SKM-1 (cell line): ENCODE results near the gene CST9.
"Not testable (repeated sequence)": the region's sequence is repeated elsewhere in the genome, so short reads cannot be mapped to it uniquely, and the experiment has no call there.

Experiments used
- DNase-seq: peaks from one replicate; lab custom pipeline; 2025; ENCODE audit not compliant: unreplicated experiment; lab: John Stamatoyannopoulos, UW

CST9 gene

DNA sequence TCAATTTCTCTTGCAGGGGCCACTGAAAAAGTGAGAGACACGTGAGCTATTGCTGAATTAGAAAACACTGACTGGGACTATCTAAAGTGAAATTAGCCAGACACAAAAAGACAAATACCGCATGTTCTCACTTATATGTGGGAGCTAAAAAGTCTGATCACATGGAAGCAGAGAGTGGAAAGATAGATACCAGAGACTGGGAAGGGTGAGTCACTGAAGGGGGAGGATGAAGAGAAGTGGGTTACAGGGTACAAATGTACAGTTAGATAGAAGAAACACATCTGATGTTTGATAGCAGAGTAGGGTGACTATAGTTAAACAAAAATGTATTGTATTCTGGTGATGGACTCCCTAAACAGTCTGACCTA, 18.6 kb upstream of the CST9 start:
- no peak for DNase-seq

DNA sequence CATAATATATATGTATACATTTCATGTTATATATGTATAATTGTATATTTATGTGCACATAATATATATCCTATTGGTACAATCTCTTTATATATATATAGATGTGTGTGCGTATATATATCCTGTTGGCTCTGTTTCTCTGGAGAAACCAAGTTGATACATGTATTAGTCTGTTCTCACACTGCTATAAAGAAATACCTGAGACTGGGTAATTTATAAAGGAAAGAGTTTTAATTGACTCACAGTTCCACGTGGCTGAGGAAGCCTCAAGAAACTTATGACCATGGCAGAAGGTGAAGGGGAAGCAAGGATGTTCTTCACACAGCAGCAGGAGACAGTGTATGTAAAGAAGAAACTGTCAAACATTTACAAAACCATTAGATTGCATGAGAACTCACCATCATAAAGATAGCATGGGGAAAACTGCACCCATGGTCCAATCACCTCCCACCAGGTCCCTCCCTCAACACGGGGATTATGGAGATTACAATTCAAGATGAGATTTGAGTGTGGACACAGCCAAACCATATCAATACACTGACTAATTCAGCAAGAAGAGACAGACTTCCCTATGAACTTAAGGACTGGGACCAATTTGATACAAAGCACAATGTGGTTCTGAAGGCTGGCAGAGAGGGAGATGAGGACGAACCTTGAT, 18.1 kb upstream of the CST9 start:
- DNase-seq: no peak

DNA sequence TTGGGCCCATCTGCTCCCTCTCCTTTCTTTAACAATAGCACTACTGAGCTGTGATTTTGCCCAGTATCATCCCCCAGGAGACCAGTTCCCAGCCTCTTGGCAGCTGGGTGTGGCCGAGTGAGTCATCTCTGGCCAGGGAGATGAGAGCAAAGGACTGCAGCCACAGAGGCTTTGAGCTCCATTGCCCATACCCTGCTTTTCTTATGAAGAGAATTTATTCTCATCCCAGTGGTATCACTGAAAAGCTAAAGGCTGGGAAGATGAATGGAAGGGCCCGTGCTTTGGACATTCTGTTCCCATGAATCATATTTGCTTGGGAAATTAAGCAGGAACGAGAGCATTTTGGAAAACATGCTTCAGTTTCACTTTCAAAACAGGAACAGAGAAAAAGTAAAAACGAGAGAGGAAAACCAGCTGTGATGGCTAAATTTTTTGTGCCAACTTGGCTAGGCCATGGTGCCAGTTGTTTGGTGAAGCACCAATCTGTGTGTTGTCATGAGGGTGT, 17.2 kb upstream of the CST9 start:
- no peak for DNase-seq

DNA sequence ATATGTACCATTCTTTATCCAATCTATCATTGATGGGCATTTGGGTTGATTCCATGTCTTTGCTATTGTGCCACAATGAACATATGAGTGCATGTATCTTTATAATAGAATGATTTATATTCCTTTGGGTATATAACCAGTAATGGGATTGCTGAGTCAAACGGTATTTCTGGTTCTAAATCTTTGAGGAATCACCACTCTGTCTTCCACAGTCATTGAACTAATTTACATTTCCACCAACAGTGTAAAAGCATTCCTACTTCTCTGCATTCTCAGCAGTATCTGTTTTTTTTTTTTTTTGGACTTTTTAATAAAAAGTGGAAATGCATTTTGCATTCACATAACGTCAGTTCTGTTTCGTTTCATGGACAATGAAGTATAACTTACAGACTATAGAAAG, 16.7 kb upstream of the CST9 start:
- not testable (repeated sequence) for DNase-seq

DNA sequence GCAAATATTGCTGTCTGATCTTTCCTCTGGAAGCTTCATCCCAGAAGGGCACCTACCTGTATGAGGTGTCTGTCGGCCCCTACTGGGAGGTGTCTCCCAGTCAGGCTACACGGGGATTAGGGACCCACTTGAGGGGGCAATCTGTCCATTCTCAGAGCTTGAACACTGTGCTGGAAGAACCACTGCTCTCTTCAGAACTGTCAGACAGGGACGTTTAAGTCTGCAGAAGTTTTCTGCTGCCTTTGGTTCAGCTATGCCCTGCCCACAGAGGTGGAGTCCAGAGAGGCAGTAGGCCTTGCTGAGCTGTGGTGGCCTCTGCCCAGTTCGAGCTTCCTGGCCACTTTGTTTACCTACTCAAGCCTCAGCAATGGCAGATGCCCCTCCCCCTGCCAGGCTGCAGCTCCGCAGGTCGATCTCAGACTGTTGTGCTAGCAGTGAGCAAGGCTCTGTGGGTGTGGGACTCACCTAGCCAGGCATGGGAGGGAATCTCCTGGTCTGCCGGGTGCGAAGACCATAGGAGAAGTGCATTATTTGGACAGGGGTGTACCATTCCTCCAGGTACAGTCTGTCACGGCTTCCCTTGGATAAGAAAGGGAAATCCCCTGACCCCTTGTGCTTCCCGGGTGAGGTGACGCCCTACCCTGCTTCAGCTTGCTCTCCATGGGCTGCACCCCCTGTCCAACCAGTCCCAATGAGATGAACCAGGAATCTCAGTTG, 15.1 kb upstream of the CST9 start:
- DNase-seq: not testable (repeated sequence)

DNA sequence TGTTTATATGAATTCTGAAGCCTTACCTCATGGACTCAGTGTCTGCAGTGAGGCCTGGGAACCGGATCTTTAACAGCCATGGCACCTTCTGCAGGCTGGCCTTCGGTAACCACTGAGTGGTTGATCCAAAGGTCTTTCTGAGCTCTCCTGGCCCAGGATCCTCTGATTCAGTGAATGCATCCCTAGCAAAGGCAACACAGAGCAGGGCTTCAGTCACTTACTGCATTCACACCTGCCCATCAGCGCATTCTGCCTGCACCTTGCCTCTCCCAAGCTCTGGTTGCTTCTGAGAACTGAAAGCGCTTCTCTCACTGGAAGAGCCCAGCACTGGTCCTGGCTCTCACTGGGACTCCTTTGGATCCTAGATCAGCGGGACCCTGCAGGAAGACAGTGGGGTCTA, 8.4 kb upstream of the CST9 start:
- DNase-seq: no peak

DNA sequence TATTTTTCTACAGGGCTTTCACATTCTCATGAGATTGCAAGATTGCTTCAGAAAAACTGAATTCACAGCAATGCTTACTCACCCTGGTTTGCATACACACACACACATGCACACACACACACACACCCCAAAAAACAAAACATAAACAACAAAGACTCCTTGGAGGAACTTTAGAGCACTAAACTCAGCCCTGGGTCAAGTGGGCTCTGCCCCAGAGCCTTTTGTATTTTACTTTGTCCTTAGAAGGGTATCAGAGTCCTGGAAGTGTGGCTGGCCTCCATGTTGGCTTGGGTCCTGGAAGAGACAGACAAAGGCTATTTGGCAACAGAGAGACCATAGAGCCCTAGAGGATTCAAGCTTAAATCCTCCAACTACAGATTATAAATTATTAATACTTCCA, 8.0 kb upstream of the CST9 start:
- DNase-seq: no peak

DNA sequence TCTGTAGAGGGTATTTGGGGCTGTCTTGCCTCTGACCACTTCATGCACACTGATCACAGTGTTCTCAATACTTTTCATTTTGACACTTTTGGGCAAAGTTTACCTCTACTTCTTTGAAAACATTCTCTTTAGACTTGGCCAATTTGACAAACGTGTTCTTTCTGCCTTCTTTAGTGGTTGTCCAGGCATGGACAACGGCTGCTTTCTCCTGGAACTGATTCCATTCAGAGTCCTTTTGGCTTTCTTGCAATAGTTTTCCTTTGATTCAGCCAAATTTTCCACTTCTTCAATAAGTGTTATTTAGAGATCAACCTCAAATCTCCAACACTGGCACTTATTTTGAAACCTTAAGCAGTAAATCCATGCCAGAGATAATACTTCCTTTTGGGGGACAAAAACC, 6.7 kb upstream of the CST9 start:
- no peak for DNase-seq

DNA sequence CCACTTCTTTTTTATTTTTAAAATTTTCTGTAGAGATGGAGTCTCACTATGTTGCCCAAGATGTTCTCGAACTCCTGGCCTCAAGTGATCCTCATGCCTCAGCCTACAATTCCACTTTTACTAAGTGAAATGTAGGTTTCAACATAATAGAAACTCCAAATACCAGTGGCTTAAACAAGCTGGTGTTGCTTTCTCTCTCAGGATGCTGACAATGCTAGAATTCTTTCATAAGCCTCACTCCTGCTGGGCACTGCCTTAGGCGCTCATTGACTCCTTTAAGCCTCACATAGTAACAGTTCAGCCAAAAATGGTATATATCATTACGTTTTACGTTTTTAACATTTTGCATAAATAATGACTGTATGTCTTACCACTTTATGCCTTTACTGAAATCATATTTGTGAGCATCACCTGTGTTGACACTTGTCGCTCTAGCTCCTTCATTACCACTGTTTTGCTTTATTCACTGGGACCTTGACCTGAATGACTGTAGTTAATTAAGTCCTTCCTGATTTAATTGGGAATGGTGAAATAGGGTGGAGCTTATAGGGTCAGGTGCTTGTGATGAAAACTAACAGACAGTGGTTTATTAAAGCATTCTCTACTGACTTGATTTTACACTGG, 3.9 kb upstream of the CST9 start:
- DNase-seq: no peak

DNA sequence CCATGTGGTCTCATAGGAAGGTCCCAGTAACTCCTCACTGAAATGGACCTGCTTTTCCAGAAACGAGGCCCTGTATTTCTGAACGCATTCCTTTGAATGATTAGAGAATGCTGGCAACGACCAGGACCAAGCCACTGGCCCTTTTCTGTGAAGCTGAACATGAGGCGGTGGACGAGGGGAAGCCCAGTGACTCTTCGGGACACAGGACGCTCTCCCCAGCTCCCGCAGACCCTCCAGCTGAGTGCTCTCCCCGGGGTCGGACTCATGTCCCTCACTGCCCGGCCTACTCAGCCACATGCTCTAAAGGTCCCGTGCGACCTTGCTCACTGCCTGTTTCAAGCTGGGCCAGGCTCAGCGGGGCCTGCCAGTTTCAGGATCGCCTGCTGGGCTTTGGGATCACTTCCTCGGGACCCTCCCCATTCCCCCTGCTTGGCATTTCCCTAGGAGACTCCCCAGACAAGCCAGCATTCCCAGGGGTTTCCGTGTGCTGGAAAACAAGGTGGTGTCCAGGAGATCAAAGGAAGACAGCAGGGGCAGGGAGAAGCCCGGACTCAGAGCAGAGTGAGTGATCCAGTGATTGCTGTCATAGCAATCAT, 2.6 kb upstream of the CST9 start:
- no peak for DNase-seq

DNA sequence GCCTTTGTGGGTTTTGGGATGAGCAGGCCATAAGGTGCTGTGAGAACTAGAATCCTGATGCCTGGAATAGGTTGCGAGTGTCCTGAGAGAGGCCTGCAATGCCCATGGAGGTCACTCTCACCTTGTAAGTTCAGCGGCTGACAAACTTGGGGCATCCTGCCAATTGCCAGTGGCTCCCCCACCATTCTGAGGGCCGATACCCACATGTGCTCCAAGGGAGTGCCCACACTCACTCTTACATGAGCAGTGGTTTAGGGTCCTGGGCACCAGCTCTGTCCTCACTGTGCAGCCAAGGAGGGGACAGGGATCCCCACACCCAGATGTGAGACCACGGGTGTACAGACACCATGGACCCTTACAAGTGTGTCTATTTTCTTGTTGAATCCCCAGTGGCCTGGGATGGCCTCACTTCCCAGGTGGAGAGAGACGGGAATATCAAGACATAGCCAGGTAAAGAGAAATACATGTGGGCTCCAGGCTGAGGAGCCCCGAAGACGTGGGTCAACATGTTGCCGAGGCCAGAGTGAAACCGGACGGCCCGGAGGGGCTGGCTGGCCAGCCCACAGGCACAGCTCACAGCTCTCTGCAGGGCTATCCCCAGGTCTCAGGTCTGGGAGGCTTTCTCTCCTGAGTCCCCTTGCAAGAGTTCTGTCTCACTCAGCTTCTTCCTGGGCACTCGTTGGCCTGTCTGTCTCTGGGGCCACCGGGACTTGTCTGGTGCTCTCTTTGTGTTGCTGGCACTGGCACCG, 2.0 kb upstream of the CST9 start:
- no peak for DNase-seq

DNA sequence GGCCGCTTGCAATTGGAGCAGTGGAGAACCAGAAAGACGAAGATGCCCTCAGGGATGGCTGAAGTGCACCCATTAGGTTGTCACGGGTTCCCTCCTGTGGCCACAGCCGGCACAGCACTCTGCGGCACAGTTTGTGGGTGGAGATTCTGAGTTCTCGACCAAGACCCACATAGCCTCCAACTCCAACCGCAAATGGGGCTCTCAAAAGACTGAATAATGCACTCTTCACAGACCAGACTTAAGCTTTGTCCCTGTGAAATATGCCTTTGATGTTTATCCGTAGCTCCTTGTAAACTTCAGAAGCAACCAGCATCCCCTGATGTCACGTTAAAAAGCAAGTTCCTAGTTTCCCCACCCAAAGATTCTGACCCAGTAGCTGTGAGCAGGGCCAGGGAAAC, 934 bp upstream of the CST9 start:
- DNase-seq: peak; percentile 38

DNA sequence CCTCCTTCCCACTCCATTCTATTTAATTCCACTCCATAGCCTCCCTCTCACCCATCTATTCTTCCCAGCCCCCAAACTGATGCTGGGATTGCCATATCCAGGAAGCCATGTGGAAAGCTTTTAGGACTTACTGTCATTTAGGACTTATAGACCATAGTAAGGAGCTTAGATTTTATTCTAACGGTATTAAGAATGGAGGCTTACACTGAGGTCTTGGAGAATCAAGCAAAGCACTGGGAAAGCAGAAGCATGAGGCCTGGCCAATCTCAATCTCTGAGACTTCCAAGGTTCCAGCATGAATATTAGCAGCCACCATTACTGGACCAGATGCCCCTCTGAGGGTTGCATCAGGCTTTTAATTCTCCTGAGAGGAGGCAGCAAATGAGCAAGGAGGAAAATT, 1.4 kb downstream of the CST9 start:
- no peak for DNase-seq

DNA sequence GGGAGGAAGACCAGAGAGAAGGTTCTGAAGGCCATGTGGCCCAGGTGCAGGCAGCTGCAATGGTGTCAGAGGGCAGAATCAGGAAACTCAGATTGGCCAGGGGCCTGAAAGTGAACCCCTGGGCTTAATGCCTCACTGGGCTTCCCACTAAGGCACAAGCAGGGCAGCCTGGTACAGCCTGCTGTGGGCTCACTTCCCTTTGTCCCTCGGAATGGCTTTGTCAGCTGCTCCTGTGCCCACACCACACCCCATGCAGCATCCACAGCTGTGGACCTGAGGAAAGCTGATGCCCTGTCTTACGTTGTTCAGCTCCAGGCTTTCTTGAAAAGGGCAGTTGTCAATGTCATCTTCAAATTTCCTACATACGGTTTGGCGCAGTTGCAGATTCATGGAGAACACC, 2.4 kb downstream of the CST9 start:
- DNase-seq: no peak

DNA sequence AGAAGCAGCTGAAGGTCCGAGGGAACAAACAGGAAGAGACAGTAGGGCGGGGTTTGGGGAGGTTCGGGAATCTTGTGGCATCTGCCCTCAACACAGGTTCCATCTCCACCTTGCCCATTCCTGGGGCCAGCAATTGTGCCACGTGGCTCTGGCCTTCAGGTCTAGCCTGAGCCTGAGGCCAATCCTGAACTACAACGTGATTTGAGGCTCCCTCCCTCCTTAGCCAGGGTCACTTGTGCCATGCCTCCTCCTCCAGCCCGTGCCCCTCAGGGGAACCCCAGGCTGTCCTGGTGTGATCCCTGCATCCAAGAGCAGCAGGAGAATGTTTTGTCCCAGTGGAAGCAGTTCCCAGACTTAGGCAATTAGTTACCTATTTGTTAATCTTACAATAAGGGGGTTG, 3.0 kb downstream of the CST9 start:
- DNase-seq: no peak

DNA sequence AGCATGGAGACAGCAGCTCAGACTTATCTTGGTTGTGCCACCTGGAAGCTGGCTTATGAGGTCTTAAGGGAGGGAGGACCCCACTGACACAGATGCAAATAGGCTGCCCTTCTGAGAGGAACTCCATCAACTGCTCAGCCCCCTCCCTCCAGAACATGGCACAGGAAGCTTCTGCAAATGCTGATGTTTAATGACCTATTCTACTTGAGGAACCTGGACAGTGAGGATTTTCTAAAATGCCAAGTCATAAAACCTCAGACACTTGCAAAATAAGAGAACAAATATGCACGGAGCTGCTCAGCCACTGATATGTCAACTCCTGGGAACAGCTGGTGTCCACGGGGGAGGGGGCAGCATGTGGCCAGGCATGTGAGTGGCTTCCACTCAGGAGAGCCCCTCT, 3.5 kb downstream of the CST9 start:
- no peak for DNase-seq

DNA sequence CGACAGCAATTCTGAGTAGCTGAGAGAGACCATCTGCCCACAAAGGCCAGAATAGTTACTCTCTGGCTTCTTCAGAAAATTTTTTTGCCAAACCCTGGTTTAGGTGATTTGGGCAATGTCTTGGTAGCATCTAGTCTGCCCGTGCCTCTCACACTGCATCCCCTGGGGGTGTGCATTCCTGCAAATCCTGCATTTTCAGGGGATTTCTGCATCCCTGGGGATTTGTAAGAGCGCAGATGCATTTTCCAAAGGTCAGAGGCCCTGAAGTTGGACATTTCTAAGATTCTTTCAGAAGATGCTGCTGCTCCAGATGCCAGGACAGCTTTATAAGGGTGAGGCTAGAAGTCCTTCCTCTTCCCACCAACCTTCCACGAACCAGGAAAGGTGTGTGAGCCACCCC, 4.0 kb downstream of the CST9 start:
- no peak for DNase-seq

DNA sequence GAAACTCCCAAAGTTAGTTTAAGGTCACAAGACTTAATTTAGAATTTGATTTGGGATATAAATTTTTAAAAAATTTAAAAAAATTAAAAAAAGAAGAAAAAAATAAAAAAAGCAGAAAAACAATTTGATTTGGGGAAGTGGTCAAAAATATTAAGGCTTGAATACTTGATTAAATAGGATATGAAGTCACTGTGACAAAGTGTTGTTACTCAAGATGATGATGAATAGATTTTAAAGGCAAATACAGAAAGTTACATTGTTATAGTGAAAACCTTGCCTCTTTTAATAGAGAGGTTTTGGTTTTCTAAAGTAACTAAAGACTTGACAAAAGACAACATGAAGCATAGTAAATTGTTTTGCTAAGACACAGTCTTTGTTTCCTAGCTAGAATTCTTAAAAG, 7.2 kb downstream of the CST9 start:
- DNase-seq: no peak

DNA sequence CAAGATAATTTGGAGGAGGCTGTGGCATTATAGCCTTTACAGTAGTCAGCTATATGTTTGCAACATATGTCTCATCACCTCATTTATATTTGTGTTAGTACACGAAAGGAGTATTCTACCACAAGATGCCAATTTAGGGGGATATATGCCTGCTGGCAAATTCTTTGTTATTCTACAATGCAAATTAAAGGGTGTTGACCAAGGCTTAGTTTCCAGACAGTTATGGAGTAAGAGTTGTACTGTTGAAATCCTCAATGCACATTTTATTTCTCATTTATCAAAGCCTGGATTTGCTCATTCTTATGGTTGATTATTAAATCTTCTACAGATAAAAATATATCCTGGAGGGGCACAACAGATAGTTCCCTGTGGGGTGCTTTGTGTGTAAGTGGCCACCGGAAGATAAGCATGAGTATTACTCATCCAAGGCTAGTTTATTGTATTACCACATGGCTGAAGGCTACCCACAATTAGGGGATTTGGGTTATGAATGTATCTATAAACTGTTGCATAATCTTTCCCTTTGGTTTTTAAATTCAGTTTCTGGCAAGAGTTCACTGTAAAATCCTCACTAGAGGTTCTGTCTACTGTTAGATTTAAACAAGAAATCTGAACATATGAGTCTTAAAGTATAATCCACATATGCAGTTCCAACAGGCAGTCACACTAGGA, 9.0 kb downstream of the CST9 start:
- no peak for DNase-seq

DNA sequence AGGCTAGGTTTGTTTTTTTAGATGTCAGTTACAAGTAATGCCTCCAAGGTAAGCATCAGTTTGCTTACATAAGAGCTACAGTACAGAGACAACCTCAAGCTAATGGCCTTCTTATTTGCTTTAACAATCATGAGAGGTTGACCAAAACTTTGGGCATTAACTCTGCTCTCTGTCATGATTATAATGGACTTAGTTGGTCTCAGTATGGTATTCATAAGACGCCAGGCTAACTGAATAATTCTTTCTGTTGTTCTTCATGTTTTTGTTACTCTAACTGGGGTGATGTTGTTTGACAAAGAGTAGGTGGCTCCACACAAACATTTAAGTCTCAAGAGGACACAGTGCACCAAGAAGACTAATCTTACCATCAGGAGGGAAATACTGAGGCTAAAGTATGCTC, 9.8 kb downstream of the CST9 start:
- no peak for DNase-seq
